Measurements from ENCODE around the gene LTBP4.

GRCh38 chr19:40567750-40568494, 33.2 kb upstream of the LTBP4 start:
- TF ChIP-seq POLR2AphosphoS5 (IDR thresholded peaks at IDR 0.05; ENCODE audit: low read depth, low read length) (no peak), TAF1 (IDR thresholded peaks at IDR 0.05; ENCODE audit: low read depth, low read length) (no peak)
